Measurements from ENCODE around the gene PRR16. TPM values are rescaled to one million over a fixed set of nuclear protein-coding genes. Genes with fewer than 3 reads are reported as not detected.

Gene PRR16
- total RNA-seq, 1 experiment from 2014 or later = not detected

- intact Hi-C loops (cut with micrococcal nuclease; ENCODE audit: unreplicated experiment) = no loop called here
Measured at GRCh38 chr5:120529386-120529785, 65.3 kb downstream of the PRR16 start.

GRCh38 chr5:120531215-120531614, 67.1 kb downstream of the PRR16 start:
- H3K36me3 ChIP-seq (ENCODE audit: control insufficient read depth, insufficient read depth, low read length) = no peaks in the 10 kb centered on the region
- H3K4me1 ChIP-seq (ENCODE audit: control insufficient read depth, insufficient read depth, low read length) = no peaks in the 10 kb centered on the region
- in situ Hi-C loops (cut with HindIII; ENCODE audit: low pct_unique_long_range_greater_than_20kb, low sequenced_read_pairs) (no loop called here), intact Hi-C loops (cut with micrococcal nuclease; ENCODE audit: unreplicated experiment) (no loop called here)
- no peak for TF ChIP-seq POLR2AphosphoS5 (IDR thresholded peaks at IDR 0.05; ENCODE audit: low read depth, low read length)
- no peak for TF ChIP-seq REST (IDR thresholded peaks at IDR 0.05; ENCODE audit: insufficient read depth in 1 of 2, low read depth in 2 of 2, low read length in 1 of 2)
- TF ChIP-seq TCF7L2 (IDR thresholded peaks at IDR 0.05; ENCODE audit: low read depth, low read length) = no peak
- no peak for TF ChIP-seq CTCF (IDR thresholded peaks at IDR 0.05)
- no peak for TF ChIP-seq SIN3A (IDR thresholded peaks at IDR 0.05; ENCODE audit: borderline replicate concordance, insufficient read depth, low read depth, low read length)
- H3K27me3 ChIP-seq (ENCODE audit: control insufficient read depth, insufficient read depth, low read length) = no peaks in the 10 kb centered on the region
- ChIA-PET CTCF (no interaction called here), POLR2A (no interaction called here)
- no TSS peak for BruUV-seq (replicated peaks)
- ATAC-seq (no peak), DNase-seq (ENCODE audit: low read depth, low spot score) (no peak)
- H3K27ac ChIP-seq (ENCODE audit: low read length) = no peak overlapping the region
- H3K9me3 ChIP-seq (ENCODE audit: control insufficient read depth, insufficient read depth, low read depth, low read length) = no peaks in the 10 kb centered on the region
- H3K4me3 ChIP-seq (ENCODE audit: low read depth in 2 of 2, low read length in 2 of 2) = no peak overlapping the region

More at GRCh38 chr5:120529386-120529785, 65.3 kb downstream of the PRR16 start:
- BruUV-seq (replicated peaks) = no TSS peak
- TF ChIP-seq CTCF (IDR thresholded peaks at IDR 0.05) (no peak), POLR2AphosphoS5 (IDR thresholded peaks at IDR 0.05; ENCODE audit: low read depth, low read length) (no peak), REST (IDR thresholded peaks at IDR 0.05; ENCODE audit: insufficient read depth in 1 of 2, low read depth in 2 of 2, low read length in 1 of 2) (no peak), SIN3A (IDR thresholded peaks at IDR 0.05; ENCODE audit: borderline replicate concordance, insufficient read depth, low read depth, low read length) (no peak), TCF7L2 (IDR thresholded peaks at IDR 0.05; ENCODE audit: low read depth, low read length) (no peak)
- H3K36me3 ChIP-seq (ENCODE audit: control insufficient read depth, insufficient read depth, low read length) = no peaks in the 10 kb centered on the region
- ChIA-PET POLR2A (no interaction called here), CTCF (no interaction called here)
- H3K9me3 ChIP-seq (ENCODE audit: control insufficient read depth, insufficient read depth, low read depth, low read length) = no peaks in the 10 kb centered on the region
- H3K4me3 ChIP-seq (ENCODE audit: low read depth in 2 of 2, low read length in 2 of 2) = no peak overlapping the region
- no peaks in the 10 kb centered on the region for H3K27me3 ChIP-seq (ENCODE audit: control insufficient read depth, insufficient read depth, low read length)
- no peaks in the 10 kb centered on the region for H3K4me1 ChIP-seq (ENCODE audit: control insufficient read depth, insufficient read depth, low read length)
- in situ Hi-C loops (cut with HindIII; ENCODE audit: low pct_unique_long_range_greater_than_20kb, low sequenced_read_pairs) = no loop called here
- ATAC-seq (no peak), DNase-seq (ENCODE audit: low read depth, low spot score) (no peak)
- no peak overlapping the region for H3K27ac ChIP-seq (ENCODE audit: low read length)

Data from Panc1 (cell line).